Neuronal stem cell (in vitro differentiated cells): Measurements from ENCODE around the gene PRDM15.

ENCODE experiments used
- DNase-seq: peaks from one replicate; pipeline ENCODE4 v3.0.0-alpha.2; 2013; ENCODE audit warnings: low spot score
- H2AFZ ChIP-seq: one replicate; pipeline ENCODE4 v1.6.1; 2013; ENCODE audit warnings: mild to moderate bottlenecking, low read length, inconsistent platforms
- H2AK5ac ChIP-seq: 2 replicates; pipeline ENCODE4 v1.6.1; 2013; ENCODE audit warnings: low read depth, mild to moderate bottlenecking, inconsistent platforms, low read length, moderate library complexity, mixed read lengths
- H2BK120ac ChIP-seq: 2 replicates; pipeline ENCODE4 v1.6.1; 2013; ENCODE audit warnings: low read depth, mild to moderate bottlenecking, inconsistent platforms, low read length, moderate library complexity, mixed read lengths
- H2BK12ac ChIP-seq: one replicate; pipeline ENCODE4 v1.6.1; 2013; ENCODE audit warnings: low read length, inconsistent platforms
- H2BK15ac ChIP-seq: 2 replicates; pipeline ENCODE4 v1.6.1; 2013; ENCODE audit warnings: mild to moderate bottlenecking, low read length, inconsistent platforms, mixed read lengths
- H2BK5ac ChIP-seq: one replicate; pipeline ENCODE4 v1.6.1; 2013; ENCODE audit warnings: inconsistent platforms, mild to moderate bottlenecking, low read length, moderate library complexity
- H3K14ac ChIP-seq: one replicate; pipeline ENCODE4 v1.6.1; 2013; ENCODE audit warnings: low read length, inconsistent platforms
- H3K18ac ChIP-seq: 2 replicates; pipeline ENCODE4 v1.6.1; 2013; ENCODE audit warnings: low read length, inconsistent platforms
- H3K23ac ChIP-seq: 2 replicates; pipeline ENCODE4 v1.6.1; 2013; ENCODE audit warnings: low read depth, mild to moderate bottlenecking, mixed read lengths, low read length, inconsistent platforms; ENCODE audit not compliant: poor library complexity
- H3K27ac ChIP-seq: replicated peaks from 3 replicates; pipeline ENCODE4 v1.5.1; 2013; ENCODE audit warnings: low read length, inconsistent platforms
- H3K27me3 ChIP-seq, 3 experiments: 2 replicates each; pipeline ENCODE4 v1.6.1; 2013; ENCODE audit warnings: low read length in 3 of 3, mild to moderate bottlenecking in 2 of 3, inconsistent platforms in 1 of 3, low read depth in 1 of 3, mixed read lengths in 1 of 3, moderate library complexity in 1 of 3; ENCODE audit not compliant: control insufficient read depth in 3 of 3, insufficient read depth in 3 of 3
- H3K36me3 ChIP-seq, 2 donors: replicated peaks in 1 of 2; 2 replicates each; pipeline ENCODE4 v1.6.1; 2013; ENCODE audit warnings: low read length in 2 of 2; ENCODE audit not compliant: control insufficient read depth in 2 of 2, insufficient read depth in 2 of 2
- H3K4ac ChIP-seq: 2 replicates; pipeline ENCODE4 v1.6.1; 2013; ENCODE audit warnings: inconsistent platforms, mild to moderate bottlenecking, low read length, moderate library complexity
- H3K4me1 ChIP-seq, 2 donors: 1 replicate in 1 of 2; 2 replicates in 1 of 2; pipeline ENCODE4 v1.6.1; 2013; ENCODE audit warnings: low read length in 2 of 2, low read depth in 1 of 2; ENCODE audit not compliant: control insufficient read depth in 2 of 2, insufficient read depth in 1 of 2
- H3K4me2 ChIP-seq: one replicate; pipeline ENCODE4 v1.6.1; 2013; ENCODE audit warnings: mild to moderate bottlenecking, low read length, inconsistent platforms; ENCODE audit not compliant: insufficient read depth, poor library complexity, severe bottlenecking
- H3K4me3 ChIP-seq, 2 donors: 2 replicates each; pipeline ENCODE4 v1.5.1; 2013; ENCODE audit warnings: low read length in 2 of 2, mild to moderate bottlenecking in 2 of 2, inconsistent platforms in 1 of 2, moderate library complexity in 1 of 2
- H3K79me1 ChIP-seq: one replicate; pipeline ENCODE4 v1.6.1; 2013; ENCODE audit warnings: low read depth, mild to moderate bottlenecking, inconsistent platforms, low read length, moderate library complexity
- H3K9ac ChIP-seq: one replicate; pipeline ENCODE4 v1.6.1; 2013; ENCODE audit warnings: mild to moderate bottlenecking, low read depth, low read length, inconsistent platforms; ENCODE audit not compliant: poor library complexity
- H3K9me3 ChIP-seq, 2 donors: replicated peaks in 1 of 2; 2 replicates each; pipeline versions ENCODE3 to v1.6.1; 2013; ENCODE audit warnings: low read length in 2 of 2, mild to moderate bottlenecking in 2 of 2, inconsistent platforms in 1 of 2, low read depth in 1 of 2, mixed read lengths in 1 of 2, moderate library complexity in 1 of 2; ENCODE audit not compliant: control insufficient read depth in 2 of 2, insufficient read depth in 1 of 2
- H4K8ac ChIP-seq: one replicate; pipeline ENCODE4 v1.6.1; 2013; ENCODE audit warnings: low read depth, mild to moderate bottlenecking, inconsistent platforms, low read length, moderate library complexity
- H4K91ac ChIP-seq: one replicate; pipeline ENCODE4 v1.6.1; 2013; ENCODE audit warnings: low read length, low read depth, mild to moderate bottlenecking, inconsistent platforms; ENCODE audit not compliant: poor library complexity
- WGBS, 2 donors: extraction: QIAGEN DNeasy Blood & Tissue Kit; methylation state at CpG; one replicate each; pipeline ENCODE4 v1.1.7; 2013; ENCODE audit warnings: missing lambda C conversion rate in 2 of 2, mixed read lengths in 1 of 2; ENCODE audit not compliant: insufficient read length in 2 of 2, insufficient replicate concordance in 1 of 2; ENCODE audit errors: extremely low coverage in 2 of 2; 5-methylcytosine and 5-hydroxymethylcytosine counted together

Gene PRDM15

DNA sequence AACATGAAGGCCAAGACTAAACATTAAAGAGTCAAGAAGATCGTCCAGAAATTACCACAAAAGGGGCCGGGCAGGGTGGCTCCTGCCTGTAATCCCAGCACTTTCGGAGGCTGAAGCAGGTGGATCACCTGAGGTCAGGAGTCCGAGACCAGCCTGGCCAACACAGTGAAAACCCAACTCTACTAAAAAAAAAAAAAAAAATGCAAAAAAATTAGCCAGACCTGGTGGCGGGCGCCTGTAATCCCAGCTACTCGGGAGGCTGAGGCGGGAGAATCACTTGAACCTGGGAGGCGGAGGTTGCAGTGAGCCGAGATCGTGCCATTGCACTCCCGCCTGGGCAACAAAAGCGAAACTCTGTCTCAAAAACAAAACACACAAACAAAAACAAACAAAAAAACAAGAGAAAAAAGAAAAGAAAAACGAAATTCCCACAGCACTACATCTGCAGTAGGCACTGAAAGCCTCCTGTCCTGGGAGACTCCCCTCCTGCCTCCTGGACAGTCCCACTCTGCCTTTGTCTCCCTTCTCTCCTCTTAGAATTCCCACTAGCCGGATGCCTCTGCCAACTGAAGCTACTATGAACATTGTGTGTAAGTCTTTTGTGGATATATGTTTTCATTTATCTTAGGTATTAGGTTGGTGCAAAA, 94.6 kb downstream of the PRDM15 start:
- H2BK12ac ChIP-seq = no peak overlapping the region
- H3K4ac ChIP-seq = no peak overlapping the region
- peaks cover 0 to 2% (median 0%) of the 10 kb centered on the region in 3 experiments for H3K27me3 ChIP-seq
- no peak overlapping the region for H3K4me2 ChIP-seq
- no peak overlapping the region for H3K14ac ChIP-seq
- H3K27ac ChIP-seq = no peak overlapping the region
- no peak overlapping the region for H2BK5ac ChIP-seq
- no peak overlapping the region for H4K91ac ChIP-seq
- no peaks in the 10 kb centered on the region for H3K36me3 ChIP-seq
- H3K4me1 ChIP-seq = no peaks in the 10 kb centered on the region
- no CpG with 5 or more reads among the region's 15 CpGs for WGBS, 2 donors
- H3K79me1 ChIP-seq = no peaks in the 10 kb centered on the region
- H3K23ac ChIP-seq = no peak overlapping the region
- no peak overlapping the region for H3K4me3 ChIP-seq
- no peak overlapping the region for H3K18ac ChIP-seq
- H3K9me3 ChIP-seq = no peaks in the 10 kb centered on the region
- H4K8ac ChIP-seq = no peak overlapping the region
- no peak overlapping the region for H2AK5ac ChIP-seq
- no peak overlapping the region for H3K9ac ChIP-seq
- no peak for DNase-seq
- no peak overlapping the region for H2AFZ ChIP-seq
- no peak overlapping the region for H2BK15ac ChIP-seq
- H2BK120ac ChIP-seq = no peak overlapping the region

DNA sequence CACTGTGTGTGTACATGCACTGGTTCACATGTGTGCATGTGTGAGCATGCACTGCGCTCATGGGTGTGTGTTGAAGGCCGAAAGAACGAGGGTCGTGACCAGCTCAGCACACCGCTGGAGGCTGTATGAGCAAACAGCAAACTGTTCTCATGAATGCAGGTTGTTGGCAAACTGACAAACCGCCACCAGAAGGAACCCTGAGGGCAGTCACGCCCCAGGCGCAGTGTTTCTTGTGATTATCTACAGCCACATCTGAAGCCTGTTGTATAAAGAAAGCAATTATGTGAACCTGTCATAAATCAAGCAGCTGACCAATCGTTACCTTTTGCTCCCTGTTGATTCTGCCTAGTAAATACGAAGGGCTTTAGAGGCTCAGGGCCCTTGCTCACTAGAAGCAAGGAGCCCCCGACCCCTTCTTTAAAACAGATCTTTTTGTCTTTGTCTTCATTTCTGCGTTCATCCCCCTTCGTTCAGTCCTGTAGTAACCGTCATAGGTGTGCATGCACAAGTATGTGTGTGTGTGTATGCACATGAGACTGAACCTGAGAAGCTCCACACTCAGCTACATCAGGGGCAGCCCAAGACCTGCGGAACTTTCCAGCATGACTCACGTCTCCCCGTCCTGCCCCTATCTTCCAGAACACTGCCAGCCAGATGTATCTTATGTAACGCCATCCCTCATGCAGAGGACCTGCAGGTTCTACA, 95.5 kb downstream of the PRDM15 start:
- no peaks in the 10 kb centered on the region for H3K36me3 ChIP-seq
- no peak overlapping the region for H3K27ac ChIP-seq
- H3K18ac ChIP-seq = no peak overlapping the region
- H2BK120ac ChIP-seq = no peak overlapping the region
- no peak for DNase-seq
- H2AFZ ChIP-seq = no peak overlapping the region
- H2BK15ac ChIP-seq = no peak overlapping the region
- H3K4me3 ChIP-seq = no peak overlapping the region
- no peak overlapping the region for H2AK5ac ChIP-seq
- H3K4ac ChIP-seq = no peak overlapping the region
- H2BK5ac ChIP-seq = no peak overlapping the region
- H3K4me1 ChIP-seq = peaks cover 0 to 3% of the 10 kb centered on the region in 2 donors
- no peak overlapping the region for H2BK12ac ChIP-seq
- H3K79me1 ChIP-seq = no peaks in the 10 kb centered on the region
- H4K8ac ChIP-seq = no peak overlapping the region
- no peak overlapping the region for H3K4me2 ChIP-seq
- H3K9ac ChIP-seq = no peak overlapping the region
- H3K9me3 ChIP-seq = no peaks in the 10 kb centered on the region
- no peak overlapping the region for H3K14ac ChIP-seq
- H3K23ac ChIP-seq = no peak overlapping the region
- H3K27me3 ChIP-seq = peaks cover 0 to 7% (median 0%) of the 10 kb centered on the region in 3 experiments
- no CpG with 5 or more reads among the region's 18 CpGs for WGBS, 2 donors
- H4K91ac ChIP-seq = no peak overlapping the region

DNA sequence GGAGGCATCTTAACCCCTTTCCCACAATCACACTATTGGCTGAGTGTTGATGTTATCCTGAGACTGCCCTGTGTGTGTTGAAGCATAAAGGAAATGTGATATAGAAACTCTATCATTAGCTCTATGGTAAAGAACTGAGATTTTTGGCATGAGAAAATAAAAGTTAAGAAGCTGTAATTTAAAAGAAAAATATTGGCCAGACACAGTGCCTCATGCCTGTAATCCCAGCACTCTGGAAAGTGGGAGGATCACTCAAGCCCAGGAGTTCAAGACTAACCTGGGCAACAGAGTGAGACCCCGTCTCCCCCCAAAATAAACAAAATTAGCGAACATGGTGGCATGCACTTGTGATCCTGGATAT, 98.1 kb downstream of the PRDM15 start:
- Histone ChIP-seq H3K18ac (no peak overlapping the region), H4K91ac (no peak overlapping the region), H4K8ac (no peak overlapping the region), H3K23ac (no peak overlapping the region), H3K79me1 (no peaks in the 10 kb centered on the region), H3K14ac (no peak overlapping the region), H3K27me3 (peaks cover 0 to 13% (median 2%) of the 10 kb centered on the region in 3 experiments), H2BK12ac (no peak overlapping the region), H3K4me2 (no peak overlapping the region), H3K9me3 (no peaks in the 10 kb centered on the region), H2BK120ac (no peak overlapping the region), H3K27ac (no peak overlapping the region), H3K4ac (no peak overlapping the region), H3K36me3 (no peaks in the 10 kb centered on the region), H3K4me1 (peaks cover 0 to 5% of the 10 kb centered on the region in 2 donors), H2AK5ac (no peak overlapping the region), H3K4me3 (no peak overlapping the region), H3K9ac (no peak overlapping the region), H2AFZ (no peak overlapping the region), H2BK15ac (no peak overlapping the region), H2BK5ac (no peak overlapping the region)
- no peak for DNase-seq
- no CpG with 5 or more reads among the region's 2 CpGs for WGBS, 2 donors

DNA sequence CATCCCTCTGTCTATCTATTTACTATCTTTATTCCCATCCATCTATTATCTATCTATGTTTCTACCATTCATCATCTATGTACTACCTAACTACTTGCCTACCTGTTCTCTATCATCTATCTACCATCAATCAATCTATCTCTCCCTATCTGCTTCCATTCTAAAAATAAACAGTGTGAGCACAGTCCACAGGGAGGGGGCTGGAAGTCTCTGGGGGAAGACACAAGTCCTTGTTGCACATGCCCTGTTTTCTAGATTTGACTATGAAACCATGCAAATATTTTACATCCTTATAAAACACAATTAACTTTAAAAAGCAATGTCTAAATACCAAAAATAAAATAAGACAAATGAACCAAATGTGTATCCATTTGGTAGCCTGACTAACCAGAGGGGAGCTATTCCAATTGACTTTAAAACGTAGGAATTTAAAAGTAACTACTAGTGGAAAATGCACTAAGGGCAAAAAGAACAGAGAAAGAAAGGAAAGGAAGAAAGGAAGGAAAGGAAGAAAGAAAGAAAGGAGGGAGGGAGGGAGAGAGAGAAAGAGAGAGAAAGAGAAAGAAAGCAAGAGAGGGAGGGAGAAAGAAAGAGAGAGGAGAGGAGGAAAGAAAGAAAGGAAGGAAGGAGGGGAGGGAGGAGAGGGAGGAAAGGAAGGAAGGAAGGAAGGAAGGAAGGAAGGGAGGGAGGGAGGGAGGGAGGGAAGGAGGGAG, 98.7 kb downstream of the PRDM15 start:
- H4K8ac ChIP-seq = no peak overlapping the region
- no peak overlapping the region for H3K4me3 ChIP-seq
- no peaks in the 10 kb centered on the region for H3K79me1 ChIP-seq
- no peak overlapping the region for H2BK15ac ChIP-seq
- H3K27me3 ChIP-seq = peaks cover 0 to 14% (median 2%) of the 10 kb centered on the region in 3 experiments
- no peak overlapping the region for H3K27ac ChIP-seq
- H4K91ac ChIP-seq = no peak overlapping the region
- no peak overlapping the region for H2AFZ ChIP-seq
- DNase-seq = no peak
- no peak overlapping the region for H2BK120ac ChIP-seq
- H2BK5ac ChIP-seq = no peak overlapping the region
- H3K9me3 ChIP-seq = no peaks in the 10 kb centered on the region
- no peaks in the 10 kb centered on the region for H3K36me3 ChIP-seq
- H3K23ac ChIP-seq = no peak overlapping the region
- H3K4ac ChIP-seq = no peak overlapping the region
- H3K9ac ChIP-seq = no peak overlapping the region
- H3K18ac ChIP-seq = no peak overlapping the region
- H3K4me2 ChIP-seq = no peak overlapping the region
- no peak overlapping the region for H2AK5ac ChIP-seq
- peaks cover 0 to 5% of the 10 kb centered on the region in 2 donors for H3K4me1 ChIP-seq
- H3K14ac ChIP-seq = no peak overlapping the region
- no CpG with 5 or more reads among the region's 1 CpG for WGBS, 2 donors
- H2BK12ac ChIP-seq = no peak overlapping the region
